ENCODE data around the gene SLC8B1. TPM values are rescaled to one million over a fixed set of nuclear protein-coding genes. Genes with fewer than 3 reads are reported as not detected.
A peak's percentile ranks its signal among the peaks of the same experiment; 100 is the strongest.

The SLC8B1 gene
- total RNA-seq, 1 donor from 2014 or later, result 7.1 TPM

DNA sequence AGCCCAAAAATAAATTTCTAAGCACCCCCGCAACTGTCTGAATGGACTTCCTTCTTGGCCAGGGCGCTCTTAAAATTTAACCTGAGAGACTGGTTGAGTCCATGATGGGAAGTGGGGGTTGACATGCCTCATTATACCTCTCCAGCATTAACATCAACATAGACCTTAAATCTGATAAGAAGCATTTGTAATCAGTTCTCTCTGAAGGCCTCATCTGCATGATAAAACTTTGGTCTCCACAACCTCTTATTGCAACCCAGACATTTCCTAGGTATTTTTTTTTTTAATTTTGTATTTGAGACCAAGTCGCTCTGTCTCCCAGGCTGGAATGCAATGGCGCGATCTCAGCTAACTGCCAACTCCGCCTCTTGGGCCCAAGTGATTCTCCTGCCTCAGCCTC lies 10.4 kb upstream of the SLC8B1 start:
- TF ChIP-seq, protein P1, sequence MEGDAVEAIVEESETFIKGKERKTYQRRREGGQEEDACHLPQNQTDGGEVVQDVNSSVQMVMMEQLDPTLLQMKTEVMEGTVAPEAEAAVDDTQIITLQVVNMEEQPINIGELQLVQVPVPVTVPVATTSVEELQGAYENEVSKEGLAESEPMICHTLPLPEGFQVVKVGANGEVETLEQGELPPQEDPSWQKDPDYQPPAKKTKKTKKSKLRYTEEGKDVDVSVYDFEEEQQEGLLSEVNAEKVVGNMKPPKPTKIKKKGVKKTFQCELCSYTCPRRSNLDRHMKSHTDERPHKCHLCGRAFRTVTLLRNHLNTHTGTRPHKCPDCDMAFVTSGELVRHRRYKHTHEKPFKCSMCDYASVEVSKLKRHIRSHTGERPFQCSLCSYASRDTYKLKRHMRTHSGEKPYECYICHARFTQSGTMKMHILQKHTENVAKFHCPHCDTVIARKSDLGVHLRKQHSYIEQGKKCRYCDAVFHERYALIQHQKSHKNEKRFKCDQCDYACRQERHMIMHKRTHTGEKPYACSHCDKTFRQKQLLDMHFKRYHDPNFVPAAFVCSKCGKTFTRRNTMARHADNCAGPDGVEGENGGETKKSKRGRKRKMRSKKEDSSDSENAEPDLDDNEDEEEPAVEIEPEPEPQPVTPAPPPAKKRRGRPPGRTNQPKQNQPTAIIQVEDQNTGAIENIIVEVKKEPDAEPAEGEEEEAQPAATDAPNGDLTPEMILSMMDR (conservative IDR thresholded peaks at IDR 0.05), result no peak
- Mint-ChIP-seq H3K27ac (ENCODE audit: unreplicated experiment) (no peak overlapping the region), H3K27me3 (ENCODE audit: low read depth) (peaks cover 7% of the 10 kb centered on the region), H3K4me3 (no peak overlapping the region), H3K9me3 (no peaks in the 10 kb centered on the region), H3K4me1 (peaks cover 13% of the 10 kb centered on the region), H3K36me3 (ENCODE audit: low read depth) (no peaks in the 10 kb centered on the region)
- no peak for DNase-seq (ENCODE audit: low read depth, low spot score)

DNA sequence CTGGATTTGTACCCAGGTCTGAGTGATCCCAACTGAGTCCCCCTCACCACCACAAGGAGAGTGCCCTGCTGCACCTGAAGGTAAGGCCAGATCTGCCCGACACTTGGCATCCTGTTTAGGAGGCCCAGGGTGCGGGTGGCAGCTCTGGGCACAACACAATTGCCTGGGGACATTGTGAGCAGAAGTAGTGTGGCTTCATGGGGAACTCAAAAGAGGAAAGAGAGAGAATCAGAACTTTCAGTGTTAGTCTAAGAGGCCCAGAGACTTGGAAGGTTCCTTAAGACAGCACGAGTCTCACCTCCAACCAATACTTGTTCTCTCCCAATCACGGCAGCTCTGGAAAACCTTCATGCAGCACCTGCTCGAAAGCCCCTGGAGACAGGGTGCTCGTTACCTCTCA lies 6.6 kb upstream of the SLC8B1 start:
- peak overlapping the region; percentile 72 for H3K27ac Mint-ChIP-seq (ENCODE audit: unreplicated experiment)
- H3K4me3 Mint-ChIP-seq, result no peak overlapping the region
- DNase-seq (ENCODE audit: low read depth, low spot score), result no peak
- H3K27me3 Mint-ChIP-seq (ENCODE audit: low read depth), result peaks cover 19% of the 10 kb centered on the region
- TF ChIP-seq, protein P1 (conservative IDR thresholded peaks at IDR 0.05), result no peak
- no peaks in the 10 kb centered on the region for H3K4me1 Mint-ChIP-seq
- H3K36me3 Mint-ChIP-seq (ENCODE audit: low read depth), result no peaks in the 10 kb centered on the region
- no peaks in the 10 kb centered on the region for H3K9me3 Mint-ChIP-seq

DNA sequence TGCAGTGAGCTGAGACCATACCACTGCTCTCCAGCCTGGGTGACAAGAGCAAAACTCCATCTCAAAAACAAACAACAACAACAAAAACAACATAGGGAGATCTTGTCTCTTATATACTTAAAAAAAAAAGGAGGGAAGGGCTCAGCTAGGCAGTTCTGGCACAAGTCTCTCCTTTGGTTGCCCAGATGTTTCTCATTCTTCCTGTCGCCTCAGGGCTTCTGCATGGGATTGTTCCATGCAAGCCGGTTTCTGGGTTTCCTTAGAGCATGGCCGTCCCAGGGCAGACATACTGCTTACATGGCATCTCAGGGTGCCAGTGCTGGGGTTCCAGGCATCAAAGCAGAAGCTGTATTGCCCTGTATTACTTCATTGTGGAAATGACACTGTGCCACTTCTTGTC lies 5.2 kb upstream of the SLC8B1 start:
- Mint-ChIP-seq H3K9me3 (no peaks in the 10 kb centered on the region), H3K27ac (ENCODE audit: unreplicated experiment) (no peak overlapping the region), H3K4me3 (no peak overlapping the region), H3K27me3 (ENCODE audit: low read depth) (peaks cover 27% of the 10 kb centered on the region), H3K36me3 (ENCODE audit: low read depth) (no peaks in the 10 kb centered on the region), H3K4me1 (no peaks in the 10 kb centered on the region)
- TF ChIP-seq, protein P1 (conservative IDR thresholded peaks at IDR 0.05), result no peak
- DNase-seq (ENCODE audit: low read depth, low spot score), result no peak

DNA sequence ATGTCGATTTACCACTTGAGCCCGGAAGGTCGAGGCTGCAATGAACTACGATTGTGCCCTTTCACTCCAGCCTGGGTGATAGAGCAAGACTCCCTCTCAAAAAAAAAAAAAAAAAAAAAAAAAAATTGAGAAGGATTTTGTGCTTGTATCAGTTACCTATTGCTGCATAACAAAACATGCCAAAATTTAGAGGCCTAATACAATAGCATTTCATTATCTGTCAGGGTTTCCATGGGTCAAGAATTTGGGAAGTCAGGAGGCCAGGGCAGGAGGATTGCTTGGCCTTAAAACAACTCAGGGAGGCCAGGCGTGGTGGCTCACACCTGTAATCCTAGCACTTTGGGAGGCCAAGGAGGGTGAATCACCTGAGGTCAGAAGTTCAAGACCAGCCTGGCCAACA lies 4.6 kb upstream of the SLC8B1 start:
- Mint-ChIP-seq H3K36me3 (ENCODE audit: low read depth) (no peaks in the 10 kb centered on the region), H3K27ac (ENCODE audit: unreplicated experiment) (no peak overlapping the region), H3K9me3 (no peaks in the 10 kb centered on the region), H3K4me1 (peaks cover 2% of the 10 kb centered on the region), H3K4me3 (no peak overlapping the region), H3K27me3 (ENCODE audit: low read depth) (peaks cover 30% of the 10 kb centered on the region)
- TF ChIP-seq, protein P1 (conservative IDR thresholded peaks at IDR 0.05), result no peak
- no peak for DNase-seq (ENCODE audit: low read depth, low spot score)

DNA sequence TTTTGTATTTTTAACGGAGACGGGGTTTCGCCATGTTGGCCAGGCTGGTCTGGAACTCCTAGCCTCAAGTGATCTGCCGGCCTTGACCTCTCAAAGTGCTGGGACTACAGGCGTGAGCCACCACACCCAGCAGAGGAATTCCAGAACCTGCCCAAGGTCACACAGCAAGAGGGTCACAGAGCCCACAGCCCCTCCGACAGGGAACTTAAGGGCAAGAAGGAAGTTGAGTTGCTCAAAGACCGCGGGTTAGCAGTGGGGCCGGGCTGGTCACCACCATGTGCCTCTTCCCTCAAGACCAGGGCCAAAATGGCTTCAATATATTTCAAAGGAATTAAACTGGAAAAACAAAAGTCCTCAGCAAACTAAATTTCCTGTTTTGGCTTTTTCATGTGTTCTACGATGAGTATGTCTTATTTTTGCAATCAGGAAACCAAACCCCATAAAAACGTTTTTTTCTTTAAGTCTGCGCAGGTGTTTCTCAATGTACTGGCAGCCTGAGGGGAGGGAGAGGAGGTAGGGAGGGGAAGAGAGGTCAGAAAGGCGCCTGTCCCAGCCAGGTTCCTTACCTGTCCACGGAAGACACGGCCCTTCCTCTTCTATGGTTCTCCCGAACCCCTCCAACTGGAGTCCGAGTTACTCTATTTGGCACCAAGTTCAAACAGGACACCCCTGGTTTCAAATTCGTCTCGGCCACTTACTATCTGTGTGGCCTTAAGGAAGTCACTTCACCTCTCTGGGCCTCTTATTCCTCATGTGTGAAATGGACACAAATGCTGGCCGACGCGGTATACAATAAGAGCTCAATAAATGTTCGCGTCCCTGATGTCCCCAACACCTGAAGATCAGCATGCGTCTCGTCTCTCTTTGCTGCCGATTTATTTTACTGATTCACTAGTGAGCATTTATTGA lies 778 bp downstream of the SLC8B1 start:
- H3K4me3 Mint-ChIP-seq, result peak overlapping the region; percentile 84
- no peaks in the 10 kb centered on the region for H3K36me3 Mint-ChIP-seq (ENCODE audit: low read depth)
- peaks cover 34% of the 10 kb centered on the region for H3K27me3 Mint-ChIP-seq (ENCODE audit: low read depth)
- DNase-seq (ENCODE audit: low read depth, low spot score), result no peak
- H3K4me1 Mint-ChIP-seq, result peaks cover 3% of the 10 kb centered on the region
- TF ChIP-seq, protein P1 (conservative IDR thresholded peaks at IDR 0.05), result no peak
- H3K9me3 Mint-ChIP-seq, result no peaks in the 10 kb centered on the region
- H3K27ac Mint-ChIP-seq (ENCODE audit: unreplicated experiment), result peak overlapping the region; percentile 78
